H9 (cell line): Measurements from ENCODE around the gene HFE. TPM values are rescaled to one million over a fixed set of nuclear protein-coding genes. Genes with fewer than 3 reads are reported as not detected.

Experiments
- DNase-seq: peaks from one replicate; pipeline ENCODE4 v3.0.0-alpha.2; 2017
- H2AFZ ChIP-seq: one replicate; pipeline ENCODE4 v1.6.1; 2013; ENCODE audit warnings: mild to moderate bottlenecking, low read length, control low read depth, moderate library complexity
- H2AK5ac ChIP-seq: 2 replicates; pipeline ENCODE4 v1.6.1; 2013; ENCODE audit warnings: low read length, control low read depth, mixed read lengths; ENCODE audit not compliant: insufficient read length
- H2BK120ac ChIP-seq: one replicate; pipeline ENCODE4 v1.6.1; 2013; ENCODE audit warnings: low read depth, mild to moderate bottlenecking, low read length, control low read depth, inconsistent platforms; ENCODE audit not compliant: poor library complexity, severe bottlenecking
- H2BK12ac ChIP-seq: 2 replicates; pipeline ENCODE4 v1.6.1; 2013; ENCODE audit warnings: low read length, control low read depth, mixed read lengths, low read depth; ENCODE audit not compliant: insufficient read length
- H2BK15ac ChIP-seq: 2 replicates; pipeline ENCODE4 v1.6.1; 2013; ENCODE audit warnings: low read depth, low read length, control low read depth
- H2BK20ac ChIP-seq: one replicate; pipeline ENCODE4 v1.6.1; 2013; ENCODE audit warnings: low read depth, mild to moderate bottlenecking, low read length, control low read depth, inconsistent platforms; ENCODE audit not compliant: poor library complexity, severe bottlenecking
- H2BK5ac ChIP-seq: 2 replicates; pipeline ENCODE4 v1.6.1; 2013; ENCODE audit warnings: low read length, control low read depth, mixed read lengths; ENCODE audit not compliant: insufficient read length
- H3K14ac ChIP-seq: 2 replicates; pipeline ENCODE4 v1.6.1; 2013; ENCODE audit warnings: low read length, control low read depth; ENCODE audit not compliant: insufficient read depth
- H3K18ac ChIP-seq: 2 replicates; pipeline ENCODE4 v1.6.1; 2013; ENCODE audit warnings: low read depth, mild to moderate bottlenecking, mixed read lengths, low read length, control low read depth; ENCODE audit not compliant: insufficient read length
- H3K23ac ChIP-seq: 2 replicates; pipeline ENCODE4 v1.6.1; 2013; ENCODE audit warnings: low read length, control low read depth, mixed read lengths, low read depth; ENCODE audit not compliant: insufficient read length
- H3K23me2 ChIP-seq: 2 replicates; pipeline ENCODE4 v1.6.1; 2013; ENCODE audit warnings: low read depth, mild to moderate bottlenecking, mixed read lengths, low read length, control low read depth; ENCODE audit not compliant: insufficient read length, poor library complexity, severe bottlenecking
- H3K27ac ChIP-seq: 2 replicates; pipeline ENCODE4 v1.5.1; 2013; ENCODE audit warnings: low read length, control low read depth, mixed read lengths, low read depth; ENCODE audit not compliant: insufficient read length
- H3K27me3 ChIP-seq: 2 replicates; pipeline ENCODE4 v1.6.1; 2013; ENCODE audit warnings: low read length, control low read depth, inconsistent platforms; ENCODE audit not compliant: insufficient read depth
- H3K4ac ChIP-seq: 2 replicates; pipeline ENCODE4 v1.6.1; 2013; ENCODE audit warnings: low read depth, mild to moderate bottlenecking, control low read depth, inconsistent platforms, low read length, moderate library complexity
- H3K4me1 ChIP-seq: 2 replicates; pipeline ENCODE4 v1.6.1; 2013; ENCODE audit warnings: low read length, control low read depth, inconsistent platforms; ENCODE audit not compliant: insufficient read depth
- H3K4me2 ChIP-seq: 2 replicates; pipeline ENCODE4 v1.6.1; 2013; ENCODE audit warnings: low read length, control low read depth, mixed read lengths; ENCODE audit not compliant: insufficient read length, insufficient read depth
- H3K56ac ChIP-seq: 2 replicates; pipeline ENCODE4 v1.6.1; 2013; ENCODE audit warnings: low read depth, mild to moderate bottlenecking, mixed read lengths, low read length, control low read depth; ENCODE audit not compliant: insufficient read length
- H3K79me1 ChIP-seq: 2 replicates; pipeline ENCODE4 v1.6.1; 2013; ENCODE audit warnings: low read depth, mild to moderate bottlenecking, moderate library complexity, low read length, control low read depth, inconsistent platforms; ENCODE audit not compliant: insufficient read depth, poor library complexity, severe bottlenecking
- H3K79me2 ChIP-seq: 2 replicates; pipeline ENCODE4 v1.6.1; 2013; ENCODE audit warnings: low read length, control low read depth, inconsistent platforms; ENCODE audit not compliant: insufficient read depth
- H3K9ac ChIP-seq: 2 replicates; pipeline ENCODE4 v1.6.1; 2013; ENCODE audit warnings: low read length, control low read depth, mixed read lengths; ENCODE audit not compliant: insufficient read length; ENCODE audit errors: extremely low read depth
- H3K9me3 ChIP-seq: one replicate; pipeline ENCODE4 v1.6.1; 2013; ENCODE audit warnings: low read depth, low read length, inconsistent platforms; ENCODE audit not compliant: control insufficient read depth
- H3T11ph ChIP-seq: one replicate; pipeline ENCODE4 v1.6.1; 2013; ENCODE audit warnings: mild to moderate bottlenecking, low read length, control low read depth, inconsistent platforms
- H4K20me1 ChIP-seq: one replicate; pipeline ENCODE4 v1.6.1; 2013; ENCODE audit not compliant: control insufficient read depth, insufficient read length, insufficient read depth
- H4K5ac ChIP-seq: 2 replicates; pipeline ENCODE4 v1.6.1; 2013; ENCODE audit warnings: low read depth, mild to moderate bottlenecking, mixed read lengths, low read length, control low read depth; ENCODE audit not compliant: insufficient read length
- H4K8ac ChIP-seq: replicated peaks from 2 replicates; pipeline ENCODE4 v1.6.1; 2013; ENCODE audit warnings: low read length, control low read depth, mixed read lengths, low read depth; ENCODE audit not compliant: insufficient read length
- H4K91ac ChIP-seq: 2 replicates; pipeline ENCODE4 v1.6.1; 2013; ENCODE audit warnings: low read depth, mild to moderate bottlenecking, moderate library complexity, mixed read lengths, low read length, control low read depth; ENCODE audit not compliant: insufficient read length
- H3K27ac Mint-ChIP-seq, 3 experiments: 2 replicates in 2 of 3; 3 replicates in 1 of 3; pipeline ENCODE4 v1.8.0; 2020 to 2021; ENCODE audit warnings: mixed read lengths in 3 of 3, mild to moderate bottlenecking in 1 of 3, moderate library complexity in 1 of 3
- H3K27me3 Mint-ChIP-seq: 2 replicates; pipeline ENCODE4 v1.8.0; 2021; ENCODE audit warnings: low read depth, mild to moderate bottlenecking, moderate library complexity, mixed read lengths
- H3K36me3 Mint-ChIP-seq, 3 experiments: 2 replicates in 2 of 3; 3 replicates in 1 of 3; pipeline ENCODE4 v1.8.0; 2020 to 2021; ENCODE audit warnings: low read depth in 3 of 3, mixed read lengths in 3 of 3; ENCODE audit not compliant: insufficient read depth in 1 of 3
- H3K4me1 Mint-ChIP-seq, 2 experiments: 2 replicates each; pipeline ENCODE4 v1.8.0; 2020; ENCODE audit warnings: mixed read lengths in 2 of 2
- H3K4me3 Mint-ChIP-seq, 2 experiments: 2 replicates in 1 of 2; 3 replicates in 1 of 2; pipeline ENCODE4 v1.8.0; 2020 to 2021; ENCODE audit warnings: mild to moderate bottlenecking in 2 of 2, mixed read lengths in 2 of 2, moderate library complexity in 1 of 2
- H3K9me3 Mint-ChIP-seq, 2 experiments: 2 replicates in 1 of 2; 3 replicates in 1 of 2; pipeline ENCODE4 v1.8.0; 2020; ENCODE audit warnings: mild to moderate bottlenecking in 2 of 2, mixed read lengths in 2 of 2, moderate library complexity in 1 of 2
- WGBS: extraction: QIAGEN DNeasy Blood & Tissue Kit; methylation state at CpG from one replicate; pipeline ENCODE4 v1.1.7; 2013; ENCODE audit warnings: missing lambda C conversion rate, low lambda C conversion rate, mixed read lengths; ENCODE audit not compliant: insufficient read length; ENCODE audit errors: extremely low coverage; 5-methylcytosine and 5-hydroxymethylcytosine counted together
- total RNA-seq: library from RNA; stranded (reverse); gene quantifications from 2 replicates; pipeline ENCODE4 v1.2.1, GENCODE V29; 2021
- TF ChIP-seq, protein P1 (sequence below): fragments of 200-600 bp; sonication (generic); conservative IDR thresholded peaks from 3 replicates; pipeline ENCODE4 v1.8.0; 2021; ENCODE audit warnings: antibody characterized with exemption, mild to moderate bottlenecking

The HFE gene
- total RNA-seq, 1 experiment from 2014 or later = 0.98 TPM

DNA sequence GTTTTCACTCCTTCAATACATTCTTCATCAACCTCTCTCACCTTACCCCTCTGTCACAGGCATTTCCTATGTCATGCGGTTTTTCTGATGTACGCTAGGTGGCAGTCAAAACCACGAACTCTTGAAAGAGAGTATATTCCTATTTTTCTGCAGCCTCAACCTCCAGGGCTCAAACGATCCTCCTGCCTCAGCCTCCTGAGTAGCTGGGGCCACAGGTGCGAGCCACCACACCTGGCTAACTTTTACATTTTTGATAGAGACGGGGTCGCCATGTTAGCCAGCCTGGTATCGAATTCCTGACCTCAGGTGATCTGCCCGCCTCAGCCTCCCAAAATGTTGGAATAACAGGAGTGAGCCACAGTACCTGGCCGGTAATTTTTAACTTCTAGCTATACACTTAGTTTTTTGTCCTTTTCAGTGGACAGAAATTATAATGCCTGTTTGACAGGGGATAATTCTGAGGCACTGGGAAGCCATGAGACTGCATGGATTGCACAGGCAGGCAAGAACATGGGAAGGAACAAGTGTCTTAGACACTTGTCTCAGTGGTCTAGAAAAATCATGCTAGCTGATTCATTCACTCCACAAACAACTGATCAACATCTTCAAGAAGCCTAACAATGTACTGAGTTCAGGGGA is 22.5 kb upstream of the HFE start:
- no peak overlapping the region for H3K56ac ChIP-seq
- no peak overlapping the region; a peak in 1 of 5 replicates for H3K4me3 Mint-ChIP-seq
- no peak overlapping the region for H2BK15ac ChIP-seq
- H3K4me1 Mint-ChIP-seq = peaks cover 7 to 8% of the 10 kb centered on the region in 2 experiments
- no peak overlapping the region for H2BK5ac ChIP-seq
- H3K4ac ChIP-seq = no peak overlapping the region
- no peaks in the 10 kb centered on the region; a peak in 1 of 5 replicates for H3K9me3 Mint-ChIP-seq
- no peak overlapping the region for H2BK20ac ChIP-seq
- H3K9ac ChIP-seq = no peak overlapping the region
- no peaks in the 10 kb centered on the region for H3K79me2 ChIP-seq
- no peaks in the 10 kb centered on the region for H3K4me1 ChIP-seq
- no peak overlapping the region for H2BK120ac ChIP-seq
- H3K23me2 ChIP-seq = no peaks in the 10 kb centered on the region
- H4K20me1 ChIP-seq = no peaks in the 10 kb centered on the region
- no peak overlapping the region for H3K18ac ChIP-seq
- H3K4me2 ChIP-seq = no peak overlapping the region
- no peak overlapping the region for H3T11ph ChIP-seq
- H4K91ac ChIP-seq = no peak overlapping the region
- no peak overlapping the region for H4K8ac ChIP-seq
- H3K9me3 ChIP-seq = no peaks in the 10 kb centered on the region
- no peak overlapping the region for H2AFZ ChIP-seq
- no peaks in the 10 kb centered on the region for H3K36me3 Mint-ChIP-seq
- H3K27ac Mint-ChIP-seq = no peak overlapping the region
- H3K23ac ChIP-seq = no peak overlapping the region
- no peak overlapping the region for H3K14ac ChIP-seq
- no peak overlapping the region for H2AK5ac ChIP-seq
- TF ChIP-seq, protein P1, sequence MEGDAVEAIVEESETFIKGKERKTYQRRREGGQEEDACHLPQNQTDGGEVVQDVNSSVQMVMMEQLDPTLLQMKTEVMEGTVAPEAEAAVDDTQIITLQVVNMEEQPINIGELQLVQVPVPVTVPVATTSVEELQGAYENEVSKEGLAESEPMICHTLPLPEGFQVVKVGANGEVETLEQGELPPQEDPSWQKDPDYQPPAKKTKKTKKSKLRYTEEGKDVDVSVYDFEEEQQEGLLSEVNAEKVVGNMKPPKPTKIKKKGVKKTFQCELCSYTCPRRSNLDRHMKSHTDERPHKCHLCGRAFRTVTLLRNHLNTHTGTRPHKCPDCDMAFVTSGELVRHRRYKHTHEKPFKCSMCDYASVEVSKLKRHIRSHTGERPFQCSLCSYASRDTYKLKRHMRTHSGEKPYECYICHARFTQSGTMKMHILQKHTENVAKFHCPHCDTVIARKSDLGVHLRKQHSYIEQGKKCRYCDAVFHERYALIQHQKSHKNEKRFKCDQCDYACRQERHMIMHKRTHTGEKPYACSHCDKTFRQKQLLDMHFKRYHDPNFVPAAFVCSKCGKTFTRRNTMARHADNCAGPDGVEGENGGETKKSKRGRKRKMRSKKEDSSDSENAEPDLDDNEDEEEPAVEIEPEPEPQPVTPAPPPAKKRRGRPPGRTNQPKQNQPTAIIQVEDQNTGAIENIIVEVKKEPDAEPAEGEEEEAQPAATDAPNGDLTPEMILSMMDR = peak; percentile 79
- WGBS = no CpG with 5 or more reads among the region's 10 CpGs
- H2BK12ac ChIP-seq = no peak overlapping the region
- H3K27ac ChIP-seq = no peak overlapping the region
- H3K27me3 ChIP-seq = no peaks in the 10 kb centered on the region
- H3K79me1 ChIP-seq = no peaks in the 10 kb centered on the region
- no peak for DNase-seq
- H4K5ac ChIP-seq = no peak overlapping the region
- no peaks in the 10 kb centered on the region for H3K27me3 Mint-ChIP-seq
